K562 (cell line): ENCODE measurements around the gene DEPP1. TPM values are rescaled to one million over a fixed set of nuclear protein-coding genes. Genes with fewer than 3 reads are reported as not detected.

Experiments
- CHD4 ChIP-seq: fragments of 200-600 bp; sonication (generic); IDR thresholded peaks from 3 replicates; pipeline ENCODE4 v1.6.1; 2012; ENCODE audit warnings: low read depth, mild to moderate bottlenecking, mixed read lengths, low read length, inconsistent platforms; ENCODE audit not compliant: insufficient read depth, insufficient replicate concordance, poor library complexity, severe bottlenecking
- DDX20 ChIP-seq: fragments of 450-650 bp; IDR thresholded peaks from 2 replicates; pipeline ENCODE4 v1.6.1; 2016; ENCODE audit warnings: missing genetic modification characterization, low read depth, mild to moderate bottlenecking, missing compliant biosample characterization, moderate library complexity
- JUN ChIP-seq, 2 experiments: sonication (generic) in 1 of 2; formaldehyde crosslinking in 1 of 2; IDR thresholded peaks; 2 replicates each; pipeline versions ENCODE4 v1.6.1 to v1.8.0; 2012 to 2022; ENCODE audit warnings: borderline replicate concordance in 2 of 2, mild to moderate bottlenecking in 2 of 2, improper control_type of control experiment in 1 of 2, low read depth in 1 of 2, low read length in 1 of 2, missing genetic modification reagents in 1 of 2
- KDM4B ChIP-seq, 2 experiments: fragments of 450-650 bp in 1 of 2; sonication (generic) in 1 of 2; IDR thresholded peaks; 2 replicates each; pipeline ENCODE4 v1.6.1; 2016 to 2017; ENCODE audit warnings: borderline replicate concordance in 2 of 2, antibody characterized with exemption in 1 of 2, low read depth in 1 of 2, mild to moderate bottlenecking in 1 of 2
- MAX ChIP-seq: sonication (generic); formaldehyde crosslinking; IDR thresholded peaks from 2 replicates; pipeline ENCODE4 v1.9.0; 2022; ENCODE audit warnings: mild to moderate bottlenecking, missing genetic modification reagents
- polyA plus RNA-seq, 8 experiments: library from polyadenylated mRNA; depleted of rRNA in 4 of 8; stranded (reverse) in 5 of 8; unstranded in 3 of 8; fragments of >200 nt; fragmentation: Nextera tagmentation in 2 of 8; fragmentation: Illumina TruSeq in 1 of 8; extraction: Ambion mirVana in 2 of 8; extraction: Trizol in 1 of 8; gene quantifications; 2 replicates each; pipeline versions ENCODE4 v1.2.1 to v1.2.3, GENCODE V29; 2011 to 2014; ENCODE audit warnings: inconsistent platforms in 1 of 8, missing spikeins in 1 of 8
- total RNA-seq, 7 experiments: library from RNA; depleted of rRNA in 6 of 7; stranded (reverse); fragments of >200 nt in 6 of 7; fragmentation: Illumina TruSeq in 2 of 7; extraction: Trizol in 2 of 7; gene quantifications; 2 replicates each; pipeline versions ENCODE4 v1.2.1 to v1.2.3, GENCODE V29; 2011 to 2021; ENCODE audit warnings: low replicate concordance in 1 of 7
- TF ChIP-seq, protein P1 (sequence below): fragments of 250-450 bp; sonication (Bioruptor Pico); IDR thresholded peaks from 2 replicates; pipeline ENCODE4 v1.9.0; 2021; ENCODE audit warnings: mild to moderate bottlenecking, inconsistent platforms

DEPP1 gene
- total and polyA plus RNA-seq, 9 of the 15 experiments (the other 6 are each of a cell fraction or from before 2014, with no cell fraction given): 0.04 to 0.54 (median 0.20) TPM; not detected in 1

DNA sequence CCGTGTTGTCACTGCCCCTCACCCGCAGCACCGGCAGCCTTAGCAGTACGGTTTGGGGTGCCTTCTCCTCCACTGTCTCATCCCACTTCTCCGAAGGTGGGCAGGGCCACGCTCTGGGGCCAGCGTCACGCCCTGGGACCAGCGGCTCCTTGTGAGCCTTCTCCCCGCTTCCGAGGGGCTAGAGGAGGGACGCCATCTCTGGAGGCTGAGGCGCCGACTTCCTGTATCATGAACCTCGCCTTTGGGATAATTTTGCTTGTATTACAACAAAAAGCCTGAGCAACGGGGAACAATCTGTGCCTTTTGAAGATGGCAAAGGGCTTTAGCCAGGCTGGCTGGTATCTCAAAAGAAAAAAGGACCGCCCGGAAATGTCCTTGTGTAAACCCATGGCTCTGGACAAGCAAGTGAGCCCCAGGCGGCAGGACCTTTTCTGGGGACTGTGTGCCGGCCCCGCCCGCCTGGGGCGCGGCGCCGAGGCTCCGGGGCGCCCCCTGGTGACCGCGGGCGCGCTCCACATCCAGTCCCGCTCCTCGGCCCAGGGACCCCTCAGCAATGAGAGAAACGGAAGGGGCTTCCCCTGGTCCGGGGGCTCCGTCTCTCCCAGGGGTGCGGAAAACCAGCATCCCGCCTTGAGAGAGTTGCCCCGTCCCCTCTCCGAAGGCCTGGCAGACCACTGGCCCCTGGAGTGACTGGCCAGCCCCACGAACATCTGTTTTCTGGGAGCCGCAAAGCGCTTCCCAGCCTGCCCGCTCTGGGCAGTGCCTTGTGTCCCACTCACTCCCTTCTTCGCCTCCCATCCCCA lies 3.8 kb downstream of the DEPP1 start (continued):
- TF ChIP-seq CHD4: no peak
- no peak for TF ChIP-seq JUN (IDR thresholded peaks at IDR 0.05; ENCODE audit: borderline replicate concordance, low read depth, low read length)
- TF ChIP-seq JUN (CRISPR knock-in tag; IDR thresholded peaks at IDR 0.05; ENCODE audit: borderline replicate concordance): no peak
- TF ChIP-seq, protein P1, sequence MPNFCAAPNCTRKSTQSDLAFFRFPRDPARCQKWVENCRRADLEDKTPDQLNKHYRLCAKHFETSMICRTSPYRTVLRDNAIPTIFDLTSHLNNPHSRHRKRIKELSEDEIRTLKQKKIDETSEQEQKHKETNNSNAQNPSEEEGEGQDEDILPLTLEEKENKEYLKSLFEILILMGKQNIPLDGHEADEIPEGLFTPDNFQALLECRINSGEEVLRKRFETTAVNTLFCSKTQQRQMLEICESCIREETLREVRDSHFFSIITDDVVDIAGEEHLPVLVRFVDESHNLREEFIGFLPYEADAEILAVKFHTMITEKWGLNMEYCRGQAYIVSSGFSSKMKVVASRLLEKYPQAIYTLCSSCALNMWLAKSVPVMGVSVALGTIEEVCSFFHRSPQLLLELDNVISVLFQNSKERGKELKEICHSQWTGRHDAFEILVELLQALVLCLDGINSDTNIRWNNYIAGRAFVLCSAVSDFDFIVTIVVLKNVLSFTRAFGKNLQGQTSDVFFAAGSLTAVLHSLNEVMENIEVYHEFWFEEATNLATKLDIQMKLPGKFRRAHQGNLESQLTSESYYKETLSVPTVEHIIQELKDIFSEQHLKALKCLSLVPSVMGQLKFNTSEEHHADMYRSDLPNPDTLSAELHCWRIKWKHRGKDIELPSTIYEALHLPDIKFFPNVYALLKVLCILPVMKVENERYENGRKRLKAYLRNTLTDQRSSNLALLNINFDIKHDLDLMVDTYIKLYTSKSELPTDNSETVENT (CRISPR knock-in tag): no peak
- no peak for TF ChIP-seq DDX20 (tag)
- TF ChIP-seq MAX (CRISPR knock-in tag): no peak
- TF ChIP-seq KDM4B (IDR thresholded peaks at IDR 0.05; ENCODE audit: borderline replicate concordance in 2 of 2, low read depth in 1 of 2): no peak
